NOMO-1 treated with DMSO at 0.1 percent for 48 hours (cell line): ENCODE data around the gene PLXNA2.
A peak's percentile ranks its signal among the peaks of the same experiment; 100 is the strongest.

Source experiments
- DNase-seq: peaks from one replicate; lab custom pipeline; 2025; ENCODE audit not compliant: unreplicated experiment; lab: John Stamatoyannopoulos, UW

The PLXNA2 gene

DNA sequence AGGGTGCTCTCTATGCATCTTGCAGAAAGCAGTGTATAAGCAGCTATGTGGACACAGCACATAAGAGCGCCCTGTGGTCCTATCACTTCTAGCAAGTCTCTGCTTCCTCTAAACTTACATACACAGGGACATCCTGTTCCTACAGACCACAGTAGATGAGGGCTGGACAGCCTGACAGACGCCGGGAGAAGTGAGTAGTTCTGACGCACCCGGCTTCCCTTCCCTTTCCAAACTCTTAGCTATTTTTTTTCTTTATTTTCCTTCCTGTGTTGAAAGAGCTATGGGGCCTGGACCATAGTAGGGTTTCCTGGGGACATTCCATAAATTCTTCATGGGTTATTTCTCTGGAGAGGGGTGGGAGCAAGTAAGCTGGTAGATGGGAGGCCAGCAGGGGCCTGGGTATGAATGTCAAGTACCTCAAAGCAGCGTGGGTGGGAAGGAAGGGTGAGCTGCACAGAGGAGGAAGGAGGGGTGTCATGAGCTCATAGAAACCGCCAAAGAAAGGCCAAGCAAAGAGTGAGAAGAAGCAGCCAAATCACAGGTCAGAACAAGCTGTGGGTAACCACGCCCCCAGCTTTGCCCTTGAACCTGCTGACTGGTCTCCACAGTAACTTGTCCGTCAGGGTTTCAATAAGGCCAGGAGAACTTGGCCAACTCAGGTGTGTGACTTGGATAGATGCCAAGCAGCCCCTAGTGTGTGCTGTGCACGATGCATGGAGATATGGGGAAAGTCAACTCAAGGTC, 36.6 kb downstream of the PLXNA2 start:
- DNase-seq = peak; percentile 29

DNA sequence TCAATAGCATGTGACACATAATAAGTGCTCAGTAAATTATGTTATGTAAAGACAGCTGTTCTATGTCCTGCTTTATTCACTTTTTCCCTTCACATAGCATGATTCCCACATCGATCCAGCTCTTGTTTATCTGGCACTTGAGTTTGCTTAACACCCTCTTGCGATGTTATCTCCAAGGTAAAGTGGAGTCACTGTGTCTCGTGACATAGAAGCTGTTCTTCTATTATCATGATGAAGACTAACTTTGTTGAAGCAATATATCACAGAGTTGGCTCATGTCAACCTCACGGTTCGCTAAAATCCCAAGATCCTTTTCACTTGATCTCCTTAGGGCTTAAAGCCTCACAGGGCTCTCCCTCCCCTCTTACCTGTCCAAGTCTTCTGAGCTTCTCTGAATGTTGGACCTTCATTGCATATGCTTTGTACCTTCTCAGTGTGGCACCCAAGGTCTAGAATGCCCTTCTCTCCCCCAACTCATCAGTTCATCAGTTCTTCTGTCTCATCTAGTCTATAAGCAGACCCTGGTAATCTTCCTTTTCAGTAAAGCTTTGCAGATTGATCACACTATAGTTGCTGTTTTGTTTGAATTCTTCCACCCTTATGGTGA, 38.0 kb downstream of the PLXNA2 start:
- DNase-seq = no peak

DNA sequence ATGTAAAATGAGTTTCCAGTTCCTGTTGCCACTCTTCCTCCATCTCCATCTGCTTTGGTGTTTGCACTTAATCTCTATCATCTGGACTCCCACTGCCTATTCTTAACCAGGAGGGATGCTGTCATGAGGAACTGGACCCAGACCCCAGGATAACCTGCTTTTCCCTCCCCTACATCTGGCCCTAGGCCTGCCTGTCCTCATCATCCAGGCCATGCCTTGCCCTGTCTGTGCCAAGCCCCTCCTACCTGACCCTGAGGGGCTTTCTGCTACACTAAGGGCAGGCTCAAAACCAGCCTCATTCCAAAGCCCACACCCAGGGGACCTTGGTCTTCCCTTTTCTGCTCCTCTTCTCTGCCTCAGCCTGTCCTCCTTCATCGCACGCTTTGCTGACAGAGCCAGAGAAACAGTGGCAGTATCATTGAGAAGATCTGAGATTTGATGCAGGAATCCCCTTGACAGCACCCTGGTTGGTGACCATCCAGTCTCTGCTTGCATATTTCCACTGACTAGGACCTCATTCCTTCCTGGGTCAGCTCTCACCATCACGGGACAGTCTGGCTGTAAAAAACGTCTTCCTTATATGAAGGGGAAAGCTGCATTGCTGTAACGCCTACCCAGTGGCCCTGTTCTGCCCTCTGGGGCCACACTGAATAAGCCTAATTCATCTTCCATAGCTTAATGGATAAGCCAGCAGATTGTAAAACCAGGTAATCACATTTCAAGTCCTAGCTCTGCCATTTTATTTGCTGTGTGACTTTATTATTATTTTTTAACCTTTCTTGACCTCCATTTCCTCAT, 38.8 kb downstream of the PLXNA2 start:
- DNase-seq = no peak

- no peak for DNase-seq
Measured at GRCh38 chr1:208204779-208205178, 39.4 kb downstream of the PLXNA2 start.

- DNase-seq = no peak
Measured at GRCh38 chr1:208203848-208204609, 40.2 kb downstream of the PLXNA2 start.

DNA sequence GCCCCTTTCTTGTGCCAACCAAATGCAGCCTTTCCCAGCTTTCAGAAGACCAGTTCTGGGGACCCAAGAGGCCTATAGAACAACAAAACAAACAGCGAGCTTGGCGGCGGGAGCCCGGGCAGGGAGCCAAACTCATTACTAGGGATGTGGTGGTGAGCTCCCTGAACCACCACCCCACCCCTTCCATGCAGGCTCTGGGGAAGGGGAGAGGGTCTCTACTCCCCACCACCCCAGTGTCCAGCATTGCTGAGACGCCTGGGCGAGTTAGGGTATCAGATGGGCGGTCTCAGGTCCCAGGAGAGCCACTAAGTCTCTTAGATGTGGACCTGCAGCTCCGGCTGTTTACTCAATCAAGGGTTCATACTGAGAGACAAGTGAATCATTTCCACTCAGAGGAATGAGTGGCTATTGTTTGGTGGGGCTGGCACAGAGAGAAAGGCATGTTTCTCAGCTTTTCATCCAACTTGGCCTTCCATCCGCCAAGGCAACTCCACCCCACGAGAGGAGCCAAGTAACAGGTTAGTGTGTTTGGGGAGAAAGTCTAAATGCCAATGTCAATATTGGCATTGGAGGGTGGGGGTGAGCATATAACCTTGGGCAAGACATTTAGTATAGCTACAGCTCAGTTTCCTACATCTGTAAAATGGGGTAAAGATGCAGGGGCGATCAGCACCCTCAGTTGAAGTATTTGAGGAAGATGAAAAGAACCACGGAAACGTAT, 40.9 kb downstream of the PLXNA2 start:
- no peak for DNase-seq

- DNase-seq = no peak
Measured at GRCh38 chr1:208202333-208202995, 41.7 kb downstream of the PLXNA2 start.

- DNase-seq = no peak
Measured at GRCh38 chr1:208201229-208201628, 43.0 kb downstream of the PLXNA2 start.

DNA sequence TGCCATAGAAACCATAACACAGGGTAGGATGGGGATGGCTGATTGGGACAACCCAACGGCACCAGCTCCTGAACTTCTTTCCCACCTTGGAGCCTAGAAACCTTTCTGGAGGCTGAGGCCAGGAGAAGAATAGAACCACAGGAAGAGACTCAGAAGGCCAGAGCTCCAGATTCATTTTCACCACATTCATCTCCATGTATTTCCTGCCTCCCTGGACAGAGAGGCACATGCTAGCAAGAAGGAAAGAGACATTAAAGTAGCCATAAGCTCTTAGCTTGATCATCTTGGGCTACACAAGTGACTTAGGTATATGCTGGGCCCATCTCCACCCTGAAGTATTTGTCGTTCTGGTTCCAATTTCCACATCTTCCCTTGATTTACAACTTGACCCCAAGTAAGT, 44.1 kb downstream of the PLXNA2 start:
- no peak for DNase-seq

- DNase-seq = no peak
Measured at GRCh38 chr1:208198236-208198635, 45.9 kb downstream of the PLXNA2 start.

DNA sequence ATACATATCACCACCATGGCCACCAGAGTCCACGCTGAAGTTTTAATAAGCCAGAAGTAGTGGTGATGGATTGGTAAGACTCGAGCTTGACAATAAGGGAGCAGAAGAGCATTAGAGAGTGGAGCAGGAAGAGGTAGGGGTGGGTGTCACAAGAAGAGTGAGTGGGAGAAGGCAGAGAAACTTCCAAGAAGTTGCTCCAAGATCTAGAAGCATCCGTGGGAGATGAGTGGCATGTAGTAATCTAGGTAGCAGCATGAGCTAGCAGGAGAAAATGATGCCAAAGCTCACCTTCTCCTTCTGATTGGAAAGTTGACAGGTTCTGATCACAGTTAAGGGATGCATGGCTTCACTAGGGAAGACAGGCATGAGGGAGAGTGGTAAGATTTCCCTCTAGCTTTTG, 49.2 kb downstream of the PLXNA2 start:
- DNase-seq = no peak

DNA sequence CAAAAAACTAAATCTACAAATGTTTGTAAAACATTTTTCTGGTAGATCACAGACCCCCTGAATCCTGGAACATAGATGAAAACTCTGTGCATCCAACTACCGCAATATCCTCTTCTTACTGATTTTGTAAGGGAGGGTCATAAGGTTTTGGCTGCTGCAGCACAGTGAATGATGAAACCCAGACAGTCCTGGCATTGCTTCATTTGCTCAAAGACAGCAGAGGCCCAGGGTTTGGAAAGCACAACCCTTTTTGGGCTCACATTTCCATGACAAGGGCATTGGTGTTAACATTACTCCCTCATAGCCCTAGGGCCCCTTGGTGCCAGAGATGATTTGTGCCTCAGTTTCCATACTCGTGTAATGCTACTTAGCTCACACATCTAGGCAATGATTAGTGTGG, 51.2 kb downstream of the PLXNA2 start:
- DNase-seq = peak; percentile 40

DNA sequence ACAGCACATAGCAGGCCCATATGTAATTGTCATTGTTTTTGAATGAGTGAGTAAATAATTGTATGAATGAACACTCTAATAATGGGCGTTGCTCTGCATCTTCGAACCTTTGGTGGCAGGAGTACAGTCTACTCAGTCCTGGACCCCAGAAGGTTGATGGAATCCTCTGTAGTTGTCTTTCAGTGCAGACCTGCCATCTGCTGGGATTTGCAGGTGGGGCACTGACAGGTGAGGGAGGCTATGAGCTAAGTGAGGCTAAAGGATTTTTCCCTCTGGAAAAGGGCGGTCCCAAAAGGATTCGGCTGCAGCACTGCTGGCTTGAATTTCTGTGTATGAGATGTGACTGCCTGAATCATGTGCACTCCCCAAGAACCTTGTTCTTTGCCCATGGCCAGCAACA, 53.4 kb downstream of the PLXNA2 start:
- no peak for DNase-seq

GRCh38 chr1:208189716-208190115, 54.5 kb downstream of the PLXNA2 start:
- DNase-seq = no peak

DNA sequence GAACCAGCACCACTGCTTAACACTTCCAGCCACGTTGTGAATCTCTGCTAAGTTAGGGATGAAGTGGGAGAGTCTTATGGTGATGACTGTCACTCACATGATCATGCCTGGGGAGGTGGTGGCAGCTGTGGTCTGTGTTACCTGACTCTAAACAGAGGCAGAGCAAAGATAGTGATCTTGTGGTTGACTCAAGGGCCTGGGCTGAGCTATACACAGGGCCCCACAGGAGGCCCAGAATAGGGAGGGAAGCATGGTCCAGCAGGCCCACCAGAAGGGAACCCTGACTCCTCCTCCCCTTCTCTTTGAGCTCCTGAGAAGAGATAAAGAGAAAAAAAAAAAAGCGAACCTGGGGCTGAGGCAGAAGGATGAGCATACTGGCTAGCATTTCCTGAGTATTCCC, 55.0 kb downstream of the PLXNA2 start:
- DNase-seq = no peak

- DNase-seq = no peak
Measured at GRCh38 chr1:208188607-208189006, 55.6 kb downstream of the PLXNA2 start.

- DNase-seq = peak; percentile 52
Measured at GRCh38 chr1:208187499-208188041, 56.6 kb downstream of the PLXNA2 start.

GRCh38 chr1:208185801-208186231, 58.4 kb downstream of the PLXNA2 start:
- no peak for DNase-seq

DNA sequence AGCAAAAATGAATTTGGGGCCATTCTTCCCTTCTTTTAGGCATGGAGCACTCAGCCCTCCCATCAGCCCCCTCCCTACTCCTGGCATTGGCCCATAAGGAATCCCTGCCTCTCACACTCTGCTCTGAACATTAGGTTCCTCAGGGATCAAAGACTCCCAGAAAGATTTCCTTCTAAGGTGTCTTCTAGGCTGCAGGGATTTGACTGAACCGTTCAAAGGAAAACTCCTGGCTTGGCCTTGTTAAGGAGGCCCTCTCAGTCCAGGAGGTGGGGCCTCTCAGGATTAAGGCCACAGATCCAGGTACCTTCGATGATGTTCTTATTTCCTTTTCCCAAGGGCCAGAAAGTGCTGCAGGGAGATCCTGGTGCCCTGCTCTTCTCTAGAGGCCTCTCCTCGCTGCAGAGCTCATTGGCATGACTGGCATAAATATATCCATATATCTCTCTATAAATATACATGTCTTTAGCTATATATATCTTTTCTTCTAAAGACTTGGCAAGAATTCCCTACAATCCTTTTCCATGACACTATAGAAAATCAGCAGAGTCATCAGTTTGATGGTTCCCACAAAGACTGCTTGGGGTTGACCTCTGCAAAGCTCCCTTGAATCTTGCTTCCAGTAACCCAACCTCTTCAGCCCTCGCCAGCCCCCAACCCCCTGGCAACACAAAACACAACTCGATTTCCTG, 59.1 kb downstream of the PLXNA2 start:
- DNase-seq = no peak
